ENCODE measurements around the gene FAM120C.

Gene FAM120C

DNA sequence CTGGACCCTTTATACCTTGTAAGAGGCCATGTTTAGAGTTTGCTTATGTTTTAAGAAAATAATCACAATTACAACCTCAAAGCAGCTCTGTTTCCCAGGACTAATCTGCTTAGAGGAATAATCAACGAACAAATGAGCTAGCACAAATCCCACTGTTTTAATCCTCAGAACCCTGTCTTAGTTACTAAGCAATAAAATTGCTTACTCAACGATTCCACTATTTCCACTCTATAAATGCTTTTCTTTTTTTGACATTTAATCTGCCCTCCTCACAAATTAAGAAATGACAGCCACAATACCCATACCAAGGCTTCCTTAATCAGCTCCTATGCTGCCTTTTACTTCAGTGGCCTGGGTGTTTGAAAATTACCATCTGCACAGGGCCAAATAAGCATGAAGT, 48.8 kb downstream of the FAM120C start:
- no peak for FAIRE-seq

GRCh38 chrX:54116391-54116790, 66.7 kb downstream of the FAM120C start:
- no peak for FAIRE-seq

GRCh38 chrX:54093571-54093970, 89.5 kb downstream of the FAM120C start:
- FAIRE-seq = no peak

GRCh38 chrX:54093159-54093558, 89.9 kb downstream of the FAM120C start:
- FAIRE-seq = no peak

GRCh38 chrX:54090880-54091279, 92.2 kb downstream of the FAM120C start:
- no peak for FAIRE-seq

DNA sequence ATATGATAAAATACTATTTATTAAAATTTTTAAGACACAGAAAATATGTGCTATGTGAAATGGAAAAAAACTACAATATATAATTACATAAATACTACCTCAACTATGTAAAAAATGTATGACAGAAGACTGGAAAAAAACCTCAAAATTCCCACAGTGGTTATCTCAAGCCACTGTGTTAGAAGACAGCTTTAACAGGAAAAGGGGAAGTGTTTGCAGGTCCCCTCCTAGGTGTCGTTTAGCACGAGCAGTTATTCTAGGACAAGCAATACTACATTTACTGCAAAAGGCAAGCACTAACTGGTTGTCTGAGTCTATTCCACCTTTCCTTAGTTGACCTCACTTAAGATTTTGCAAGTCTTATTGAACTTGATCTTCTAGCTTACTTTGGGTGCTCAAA, 93.9 kb downstream of the FAM120C start:
- FAIRE-seq = no peak

GRCh38 chrX:54087661-54088060, 95.4 kb downstream of the FAM120C start:
- FAIRE-seq = no peak

DNA sequence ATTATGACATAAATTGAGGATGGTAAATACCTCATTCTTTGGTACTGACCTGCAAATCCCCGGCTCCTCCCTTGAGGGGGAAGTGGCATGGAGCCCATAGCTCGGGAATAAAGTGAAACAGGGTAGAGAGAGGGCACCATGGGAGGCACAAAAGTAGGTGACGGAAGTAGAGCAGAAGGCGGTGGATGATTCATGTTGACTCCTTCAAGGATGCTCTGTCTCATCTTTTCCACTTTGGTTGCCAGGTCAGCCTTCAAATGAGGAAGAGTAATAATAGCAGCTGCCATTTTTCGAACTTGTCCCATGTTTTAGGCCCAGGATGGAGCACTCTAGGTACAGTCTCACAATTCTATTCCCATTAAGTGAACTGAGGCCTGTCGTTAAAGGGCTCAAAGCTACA, 97.4 kb downstream of the FAM120C start:
- FAIRE-seq = no peak

DNA sequence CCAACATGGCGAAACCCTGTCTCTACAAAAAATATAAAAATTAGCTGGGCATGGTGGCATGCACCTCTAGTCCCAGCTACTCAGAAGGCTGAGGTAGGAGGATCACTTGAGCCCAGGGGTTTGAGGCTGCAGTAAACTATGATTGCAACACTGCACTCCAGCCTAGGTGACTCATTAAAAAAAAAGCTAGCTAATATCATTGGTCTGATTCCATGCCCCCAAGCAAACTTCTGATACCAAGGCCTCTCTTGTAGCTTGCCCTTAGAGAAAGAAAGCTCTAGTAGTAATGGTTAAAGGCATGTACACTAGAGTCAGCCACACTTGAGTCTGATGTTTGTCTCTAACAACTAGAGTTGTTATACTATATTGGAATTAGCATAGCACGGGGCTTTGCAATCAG, 106.2 kb downstream of the FAM120C start:
- no peak for FAIRE-seq

- no peak for FAIRE-seq
Observed at GRCh38 chrX:54074826-54075225, 108.2 kb downstream of the FAM120C start.

DNA sequence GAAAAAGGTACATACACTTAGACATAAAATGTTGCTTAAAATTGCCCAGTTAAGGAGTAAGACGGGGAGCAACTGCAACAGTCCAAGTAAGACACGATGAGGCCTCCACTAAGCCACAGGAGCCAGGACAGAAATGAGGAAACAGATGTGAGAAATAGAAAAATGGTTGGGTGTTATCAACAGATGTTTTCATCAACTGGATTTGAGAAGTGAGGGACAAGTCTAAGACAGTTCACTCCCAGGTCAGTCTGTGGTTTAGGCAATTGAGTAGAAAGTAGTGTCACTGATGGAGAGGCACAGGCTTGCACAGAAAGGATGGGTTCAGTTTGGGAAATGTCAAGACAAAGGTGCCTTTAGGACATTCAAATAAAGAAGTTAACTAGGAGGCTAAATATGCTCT, 115.3 kb downstream of the FAM120C start:
- no peak for FAIRE-seq

- no peak for FAIRE-seq
Observed at GRCh38 chrX:54066841-54067240, 116.2 kb downstream of the FAM120C start.

DNA sequence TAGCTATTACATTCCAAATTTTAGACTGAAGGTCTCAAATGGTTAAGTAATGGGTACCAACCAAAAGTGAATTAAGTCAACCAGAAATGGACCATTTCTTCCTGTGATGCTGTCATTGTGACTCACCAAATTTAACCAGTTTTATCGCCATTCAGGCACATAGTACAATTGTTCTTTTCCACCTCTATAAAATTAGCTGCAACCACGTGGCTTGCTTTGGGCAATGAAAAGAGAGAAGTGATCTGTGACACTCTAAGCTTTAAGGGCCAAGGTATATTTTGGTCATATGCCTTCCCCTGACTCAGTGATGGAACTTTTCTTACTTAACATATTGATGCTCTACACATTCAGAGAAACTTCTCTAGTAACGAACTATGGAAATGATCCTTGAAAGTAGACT, 118.5 kb downstream of the FAM120C start:
- FAIRE-seq = no peak

GRCh38 chrX:54063361-54063760, 119.7 kb downstream of the FAM120C start:
- FAIRE-seq = no peak

DNA sequence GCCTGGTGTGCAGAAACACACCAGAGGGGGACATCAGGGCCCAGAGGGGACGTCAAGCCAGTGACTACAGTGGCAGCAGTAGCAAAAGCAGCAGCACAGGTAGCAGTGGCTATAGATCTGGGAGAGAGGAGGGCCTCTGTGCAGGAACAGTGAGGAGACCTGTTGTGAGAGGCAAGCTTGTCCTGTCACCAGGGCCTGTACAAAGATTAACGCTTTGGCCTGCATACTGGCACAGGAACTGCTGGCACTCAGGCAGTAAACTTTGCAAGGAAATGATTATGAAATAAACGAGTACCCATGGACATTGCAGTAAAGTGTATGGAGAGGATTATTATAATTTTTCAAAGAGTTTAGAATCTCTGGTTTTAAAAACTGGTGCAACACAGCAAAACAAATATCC, 133.3 kb downstream of the FAM120C start:
- no peak for FAIRE-seq

GRCh38 chrX:54048412-54048811, 134.6 kb downstream of the FAM120C start:
- FAIRE-seq = no peak

DNA sequence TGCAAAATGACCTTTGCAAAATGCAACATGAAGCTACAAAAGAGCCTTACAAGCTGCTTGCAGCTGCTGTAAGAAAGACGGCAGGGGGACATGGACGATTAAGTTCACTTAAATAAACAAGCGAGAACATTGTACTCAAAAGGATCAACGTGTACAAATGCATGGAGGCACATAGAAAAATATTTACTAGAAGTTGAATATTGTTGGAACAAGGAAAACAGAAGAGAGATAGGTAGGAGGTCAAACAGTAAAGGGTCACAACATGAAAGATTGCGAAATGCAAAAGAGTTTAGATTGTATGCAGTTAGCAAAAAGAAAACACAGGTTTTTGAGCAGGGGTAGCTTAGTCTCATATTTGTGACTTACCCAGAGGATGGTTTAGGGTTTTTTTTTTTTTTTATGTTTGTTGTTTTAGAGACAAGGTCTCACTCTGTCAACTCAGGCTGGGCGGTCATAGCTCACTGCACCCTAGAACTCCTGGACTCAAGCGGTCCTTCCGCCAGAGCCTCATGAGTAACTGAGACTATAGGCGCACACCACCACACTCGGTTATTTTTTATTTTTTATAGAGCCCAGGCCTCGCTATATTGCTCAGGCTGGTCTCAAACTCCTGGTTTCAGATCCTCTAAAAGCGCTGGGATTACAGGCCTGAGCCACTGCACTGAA, 137.4 kb downstream of the FAM120C start:
- no peak for FAIRE-seq

- no peak for FAIRE-seq
Observed at GRCh38 chrX:54044877-54045338, 138.1 kb downstream of the FAM120C start.

GRCh38 chrX:54044126-54044876, 138.8 kb downstream of the FAM120C start, which contains the start of gene PHF8:
Gene PHF8, minus strand, starts transcription at chrX:54044473. Its CDS starts 1,745 bp downstream, at chrX:54042728.
- peak; percentile 91 for FAIRE-seq

DNA sequence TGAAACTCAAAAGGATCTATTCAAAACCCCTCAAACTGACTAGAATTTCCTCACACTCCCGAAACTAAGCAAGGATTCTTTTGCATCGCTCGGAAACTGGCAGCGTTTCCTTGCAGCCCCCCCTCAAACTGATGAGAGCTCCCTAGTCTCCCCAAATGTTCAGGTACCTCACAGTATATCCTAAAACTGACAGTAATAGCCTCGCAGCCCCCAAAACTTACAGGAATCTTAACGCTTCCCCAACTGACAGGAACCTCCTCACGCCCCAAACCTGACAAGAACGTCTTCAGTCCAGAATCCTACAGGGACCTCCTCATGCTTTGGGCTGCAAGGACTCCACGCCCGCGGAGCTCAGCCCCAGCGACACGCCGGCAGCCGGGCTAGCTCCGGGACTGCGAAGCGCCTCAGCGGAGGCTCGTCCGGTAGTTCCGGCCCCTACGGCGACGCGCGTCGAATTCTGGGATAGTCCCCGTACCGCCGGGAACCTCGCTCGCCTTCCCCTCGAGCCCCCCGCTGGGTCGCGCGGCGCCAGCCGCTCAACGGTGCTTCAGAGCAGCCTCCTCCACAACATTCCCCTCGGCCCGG, 139.4 kb downstream of the FAM120C start:
- no peak for FAIRE-seq

- no peak for FAIRE-seq
Observed at GRCh38 chrX:54043056-54043455, 140.0 kb downstream of the FAM120C start.

GRCh38 chrX:54042609-54043021, 140.4 kb downstream of the FAM120C start:
- FAIRE-seq = no peak

DNA sequence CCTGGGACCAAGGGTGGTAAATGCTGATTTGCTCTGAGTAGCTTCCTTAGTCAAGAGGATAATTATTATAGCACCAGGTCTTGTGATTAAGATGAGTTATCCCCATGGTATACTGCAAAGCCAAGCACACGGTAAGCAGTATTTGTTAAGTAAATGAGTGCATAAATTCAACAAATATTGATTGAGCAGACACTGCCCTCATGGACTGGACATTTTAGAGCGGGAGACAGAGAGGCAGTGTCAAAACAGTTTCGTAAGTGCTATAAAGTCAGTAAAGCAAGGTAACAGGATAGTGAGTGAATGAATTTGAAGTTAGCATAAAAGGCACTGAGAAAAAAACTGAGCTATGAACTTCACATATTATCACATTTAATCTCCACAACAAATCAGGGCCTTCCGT, 152.7 kb downstream of the FAM120C start:
- FAIRE-seq = no peak

DNA sequence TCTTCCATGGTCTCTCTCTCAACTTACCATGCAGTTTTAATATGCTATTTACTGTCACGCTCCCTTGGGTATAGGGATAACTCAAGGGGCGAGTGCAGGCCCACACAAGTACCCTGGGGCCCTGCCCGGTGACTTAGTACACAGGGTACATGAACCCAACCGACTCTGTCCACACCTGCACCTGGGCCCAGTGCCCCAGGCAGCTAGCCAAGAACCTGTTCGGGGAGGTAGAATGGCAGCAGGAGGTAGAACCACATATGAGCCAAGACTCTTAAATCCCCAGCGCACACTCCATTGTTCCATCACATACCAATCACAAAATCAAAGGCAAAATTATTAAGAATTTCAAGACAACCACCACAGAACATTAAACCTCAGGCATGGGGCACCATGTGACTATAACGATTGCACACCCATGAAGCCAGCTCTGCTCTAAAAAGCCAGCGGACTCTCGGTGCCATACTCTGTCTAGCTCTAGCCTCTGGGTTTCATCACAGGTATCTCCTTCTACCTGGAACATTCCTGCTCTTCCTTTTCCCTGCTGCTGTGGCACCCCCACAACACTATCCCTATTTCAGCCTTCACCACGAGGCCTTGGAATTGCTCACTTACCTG, 153.4 kb downstream of the FAM120C start:
- FAIRE-seq = no peak
